Prostate gland (tissue), 2 donors: ENCODE measurements around the gene NR1D2. TPM values are rescaled to one million over a fixed set of nuclear protein-coding genes. Genes with fewer than 3 reads are reported as not detected.

Source experiments
- DNase-seq: peaks from one replicate; pipeline ENCODE4 v3.0.0-alpha.2; 2019; ENCODE audit warnings: low spot score
- H3K27ac ChIP-seq, 2 donors: fragments of 200-600 bp; sonication (generic); 2 replicates each; pipeline ENCODE4 v1.5.1; 2017 to 2019
- H3K27me3 ChIP-seq: fragments of 200-600 bp; sonication (generic); replicated peaks from 2 replicates; pipeline ENCODE4 v1.5.1; 2019; ENCODE audit not compliant: insufficient read depth
- H3K36me3 ChIP-seq, 2 donors: fragments of 200-600 bp; sonication (generic); 1 replicate in 1 of 2; 2 replicates in 1 of 2; pipeline versions ENCODE4 v1.5.1 to v1.8.1; 2017 to 2019
- H3K4me1 ChIP-seq: fragments of 200-600 bp; sonication (generic); replicated peaks from 2 replicates; pipeline ENCODE4 v1.5.1; 2019
- H3K4me3 ChIP-seq, 2 donors: fragments of 200-600 bp; sonication (generic); 2 replicates each; pipeline ENCODE4 v1.5.1; 2017 to 2019
- H3K9me3 ChIP-seq: fragments of 200-600 bp; sonication (generic); 2 replicates; pipeline ENCODE4 v1.5.1; 2017
- CTCF ChIP-seq, 4 experiments: fragments of 200-600 bp in 2 of 4; fragments of 450-650 bp in 2 of 4; sonication (generic) in 2 of 4; IDR thresholded peaks; 1 replicate in 3 of 4; 2 replicates in 1 of 4; pipeline ENCODE4 v1.5.1; 2016 to 2019; ENCODE audit warnings: antibody characterized with exemption in 4 of 4, mild to moderate bottlenecking in 2 of 4, moderate library complexity in 2 of 4
- POLR2A ChIP-seq: fragments of 450-650 bp; IDR thresholded peaks from one replicate; pipeline ENCODE4 v1.6.1; 2016; ENCODE audit warnings: antibody characterized with exemption, mild to moderate bottlenecking
- POLR2AphosphoS5 ChIP-seq: sonication (generic); formaldehyde crosslinking; IDR thresholded peaks from one replicate; pipeline ENCODE4 v1.6.1; 2017; ENCODE audit warnings: antibody characterized with exemption
- WGBS: methylation state at CpG from one replicate; pipeline ENCODE4 v1.1.5; 2018; 5-methylcytosine and 5-hydroxymethylcytosine counted together
- intact Hi-C: fragments of 100-400 bp; cut with DNase I; formaldehyde crosslinking; loops from one replicate; pipeline ENCODE4 v1.14.2; 2022
- total RNA-seq, 2 donors: library from RNA; depleted of rRNA; stranded (reverse); fragments of >200 nt; gene quantifications; one replicate each; pipeline ENCODE4 v1.1.0, GENCODE V29; 2016

Gene NR1D2
- total RNA-seq, 2 donors from 2014 or later = 39.8 to 48.9 TPM

DNA sequence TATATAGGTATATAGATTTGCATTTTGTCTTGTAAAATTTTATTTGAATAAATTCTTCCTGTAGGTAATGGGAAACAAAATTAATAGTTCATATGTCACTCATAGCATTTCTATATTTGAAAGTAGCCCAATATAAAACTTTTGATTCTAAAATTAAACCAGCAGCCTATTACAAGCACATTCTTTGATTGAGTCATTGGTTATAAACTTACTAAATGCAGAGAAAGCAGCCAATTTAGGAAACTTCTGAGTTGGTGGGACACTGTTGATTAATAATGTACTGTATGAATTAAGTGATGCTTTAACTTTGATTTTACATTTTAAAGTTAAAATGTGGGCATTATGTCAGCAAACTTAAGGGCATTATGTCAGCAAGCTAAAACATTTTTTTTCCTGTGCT is 34.5 kb downstream of the NR1D2 start:
- TF ChIP-seq POLR2A = no peak
- TF ChIP-seq CTCF (IDR thresholded peaks at IDR 0.05) = no peak
- TF ChIP-seq POLR2AphosphoS5 = no peak
- intact Hi-C loops = no loop called here

GRCh38 chr3:23981136-23981535 is 36.0 kb downstream of the NR1D2 start:
- H3K27ac ChIP-seq = no peak overlapping the region
- WGBS = 91% methylated on average over 7 of the region's 7 CpGs
- intact Hi-C loops = loop anchor here (10.0 kb wide), 1 partner anchor 86 kb away; no protein-coding TSS in a partner anchor
- no peak for TF ChIP-seq POLR2AphosphoS5
- TF ChIP-seq POLR2A = no peak
- no peak for TF ChIP-seq CTCF (IDR thresholded peaks at IDR 0.05)
- H3K27me3 ChIP-seq = no peaks in the 10 kb centered on the region
- no peaks in the 10 kb centered on the region for H3K9me3 ChIP-seq
- H3K4me1 ChIP-seq = no peaks in the 10 kb centered on the region
- no peak overlapping the region for H3K4me3 ChIP-seq
- no peaks in the 10 kb centered on the region for H3K36me3 ChIP-seq
- no peak for DNase-seq

More for the DNA sequence above, 34.5 kb downstream of the NR1D2 start:
- no peaks in the 10 kb centered on the region for H3K36me3 ChIP-seq
- no peaks in the 10 kb centered on the region for H3K4me1 ChIP-seq
- H3K9me3 ChIP-seq = no peaks in the 10 kb centered on the region
- H3K4me3 ChIP-seq = no peak overlapping the region
- H3K27ac ChIP-seq = no peak overlapping the region
- no peaks in the 10 kb centered on the region for H3K27me3 ChIP-seq
- DNase-seq = no peak

GRCh38 chr3:23981955-23982354 is 36.9 kb downstream of the NR1D2 start:
- Histone ChIP-seq H3K27ac (no peak overlapping the region), H3K9me3 (no peaks in the 10 kb centered on the region), H3K4me3 (no peak overlapping the region), H3K36me3 (no peaks in the 10 kb centered on the region), H3K4me1 (no peaks in the 10 kb centered on the region), H3K27me3 (no peaks in the 10 kb centered on the region)
- DNase-seq = no peak
- TF ChIP-seq POLR2AphosphoS5 = no peak
- no peak for TF ChIP-seq CTCF (IDR thresholded peaks at IDR 0.05)
- no peak for TF ChIP-seq POLR2A
- 91% methylated on average over 5 of the region's 5 CpGs for WGBS
- intact Hi-C loops = loop anchor here (10.0 kb wide), 1 partner anchor 87 kb away; no protein-coding TSS in a partner anchor

DNA sequence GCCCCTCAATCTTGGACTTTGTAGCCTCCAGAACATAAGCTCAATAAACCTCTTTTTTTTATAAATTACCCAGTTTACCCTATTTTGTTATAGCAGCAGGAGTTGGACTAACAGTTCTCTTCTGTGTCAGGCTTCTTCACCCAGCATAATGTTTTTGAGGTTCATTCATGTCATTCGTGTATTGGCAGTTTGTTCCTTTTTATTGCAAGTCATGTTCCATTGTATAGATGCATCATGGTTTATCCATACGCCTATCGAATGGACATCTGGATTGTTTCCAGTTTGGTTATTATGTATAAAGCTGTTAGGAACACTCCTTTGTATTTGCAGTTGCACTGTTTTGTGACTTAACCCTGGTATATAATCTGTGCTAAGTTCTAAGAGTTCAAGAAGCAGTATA is 39.8 kb downstream of the NR1D2 start:
- no peak for TF ChIP-seq CTCF (IDR thresholded peaks at IDR 0.05)
- TF ChIP-seq POLR2A = no peak
- no peak for TF ChIP-seq POLR2AphosphoS5
- no peak for DNase-seq
- Histone ChIP-seq H3K9me3 (no peaks in the 10 kb centered on the region), H3K36me3 (no peaks in the 10 kb centered on the region), H3K4me3 (no peak overlapping the region), H3K27ac (no peak overlapping the region), H3K27me3 (no peaks in the 10 kb centered on the region), H3K4me1 (no peaks in the 10 kb centered on the region)
- whole genome bisulfite sequencing = 94% methylated on average over 3 of the region's 3 CpGs
- intact Hi-C loops = loop anchor here (10.0 kb wide), 1 partner anchor 90 kb away; no protein-coding TSS in a partner anchor

- no peak for DNase-seq
- Histone ChIP-seq H3K9me3 (no peaks in the 10 kb centered on the region), H3K4me3 (no peak overlapping the region), H3K27me3 (no peaks in the 10 kb centered on the region), H3K4me1 (no peaks in the 10 kb centered on the region), H3K27ac (no peak overlapping the region), H3K36me3 (no peaks in the 10 kb centered on the region)
- intact Hi-C loops = loop anchor here (10.0 kb wide), 1 partner anchor 91 kb away; no protein-coding TSS in a partner anchor
- TF ChIP-seq CTCF (IDR thresholded peaks at IDR 0.05) = no peak
- no peak for TF ChIP-seq POLR2A
- TF ChIP-seq POLR2AphosphoS5 = no peak
- WGBS = 74% methylated on average over 1 of the region's 1 CpG
These were observed 40.9 kb downstream of the NR1D2 start for GRCh38 chr3:23985747-23986544.
